WTC11 (cell line): ENCODE measurements around the gene POLD3. TPM values are rescaled to one million over a fixed set of nuclear protein-coding genes. Genes with fewer than 3 reads are reported as not detected.

Experiments
- ATAC-seq: fragments of 200-7000 bp; cut with Tn5 transposase; 2 replicates; pipeline ENCODE4 v1.10.0; 2021; ENCODE audit warnings: mild to moderate bottlenecking, moderate library complexity
- CTCF ChIA-PET: fragments of 300-600 bp; sonication (Branson Sonifier 250); formaldehyde crosslinking; loops from one replicate; lab custom pipeline; 2021; ENCODE audit warnings: antibody characterized with exemption; lab: Charles Lee
- POLR2A ChIA-PET: fragments of 350-600 bp; sonication (Branson Sonifier 250); formaldehyde crosslinking; loops from one replicate; lab custom pipeline; 2021; ENCODE audit warnings: antibody characterized with exemption; lab: Charles Lee
- DNase-seq: peaks from one replicate; pipeline ENCODE4 v3.0.0; 2021; ENCODE audit warnings: low spot score
- H3K27ac Mint-ChIP-seq: 2 replicates; pipeline ENCODE4 v1.8.0; 2021; ENCODE audit warnings: mixed read lengths
- H3K27me3 Mint-ChIP-seq: 2 replicates; pipeline ENCODE4 v1.8.0; 2021; ENCODE audit warnings: low read depth, mild to moderate bottlenecking, moderate library complexity, mixed read lengths
- H3K36me3 Mint-ChIP-seq: 2 replicates; pipeline ENCODE4 v1.8.0; 2021; ENCODE audit warnings: mixed read lengths
- H3K4me1 Mint-ChIP-seq: 2 replicates; pipeline ENCODE4 v1.8.0; 2022; ENCODE audit warnings: mixed read lengths
- H3K4me3 Mint-ChIP-seq: 2 replicates; pipeline ENCODE4 v1.8.0; 2021; ENCODE audit warnings: mild to moderate bottlenecking, moderate library complexity, mixed read lengths
- H3K9me3 Mint-ChIP-seq: 2 replicates; pipeline ENCODE4 v1.8.0; 2021; ENCODE audit warnings: mixed read lengths
- AR ChIP-seq: fragments of 250-450 bp; sonication (Bioruptor Pico); IDR thresholded peaks from 2 replicates; pipeline ENCODE4 v1.9.0; 2021; ENCODE audit warnings: mild to moderate bottlenecking
- ATF2 ChIP-seq: sonication (generic); formaldehyde crosslinking; IDR thresholded peaks from 2 replicates; pipeline ENCODE4 v1.8.1; 2022; ENCODE audit warnings: low read depth, missing genetic modification reagents, borderline replicate concordance
- CTCF ChIP-seq: fragments of 200-600 bp; IDR thresholded peaks from 2 replicates; pipeline ENCODE4 v1.8.0; 2022; ENCODE audit warnings: antibody characterized with exemption
- ESRRA ChIP-seq: sonication (generic); formaldehyde crosslinking; IDR thresholded peaks from 2 replicates; pipeline ENCODE4 v1.8.1; 2022; ENCODE audit warnings: mild to moderate bottlenecking, missing genetic modification reagents, borderline replicate concordance
- GTF2I ChIP-seq: fragments of 250-450 bp; sonication (Bioruptor Pico); conservative IDR thresholded peaks from 2 replicates; pipeline ENCODE4 v1.4.0; 2021; ENCODE audit warnings: mild to moderate bottlenecking
- NR1H2 ChIP-seq: sonication (generic); formaldehyde crosslinking; IDR thresholded peaks from 2 replicates; pipeline ENCODE4 v1.9.0; 2021; ENCODE audit warnings: mild to moderate bottlenecking, moderate library complexity, missing genetic modification reagents
- RELA ChIP-seq: sonication (generic); formaldehyde crosslinking; IDR thresholded peaks from 2 replicates; pipeline ENCODE4 v1.8.1; 2022; ENCODE audit warnings: missing genetic modification reagents, mild to moderate bottlenecking, borderline replicate concordance
- SMAD3 ChIP-seq: sonication (generic); formaldehyde crosslinking; IDR thresholded peaks from 2 replicates; pipeline ENCODE4 v1.8.0; 2022; ENCODE audit warnings: missing genetic modification reagents, mild to moderate bottlenecking, borderline replicate concordance
- SMAD4 ChIP-seq: sonication (generic); formaldehyde crosslinking; IDR thresholded peaks from 2 replicates; pipeline ENCODE4 v1.8.0; 2022; ENCODE audit warnings: mild to moderate bottlenecking, missing genetic modification reagents
- TP53 ChIP-seq: sonication (generic); formaldehyde crosslinking; IDR thresholded peaks from 2 replicates; pipeline ENCODE4 v1.8.1; 2023; ENCODE audit warnings: mild to moderate bottlenecking, missing genetic modification reagents
- USF2 ChIP-seq: sonication (generic); formaldehyde crosslinking; IDR thresholded peaks from 2 replicates; pipeline ENCODE4 v1.8.1; 2023; ENCODE audit warnings: mild to moderate bottlenecking, missing genetic modification reagents, moderate library complexity
- ZBTB21 ChIP-seq: sonication (generic); formaldehyde crosslinking; IDR thresholded peaks from 2 replicates; pipeline ENCODE4 v1.8.1; 2023; ENCODE audit warnings: mild to moderate bottlenecking, missing genetic modification reagents, borderline replicate concordance
- ZNF219 ChIP-seq: sonication (generic); formaldehyde crosslinking; IDR thresholded peaks from 2 replicates; pipeline ENCODE4 v1.8.0; 2023; ENCODE audit warnings: missing genetic modification reagents, mild to moderate bottlenecking, borderline replicate concordance
- ZNF232 ChIP-seq: sonication (generic); formaldehyde crosslinking; IDR thresholded peaks from 2 replicates; pipeline ENCODE4 v1.8.0; 2022; ENCODE audit warnings: mild to moderate bottlenecking, missing genetic modification reagents
- ZNF263 ChIP-seq: sonication (generic); formaldehyde crosslinking; IDR thresholded peaks from 2 replicates; pipeline ENCODE4 v1.8.1; 2022; ENCODE audit warnings: low read depth, mild to moderate bottlenecking, moderate library complexity, missing genetic modification reagents
- total RNA-seq: library from RNA; stranded (reverse); gene quantifications from 3 replicates; pipeline ENCODE4 v1.2.3, GENCODE V29; 2021
- TF ChIP-seq, protein P1 (sequence below): sonication (generic); formaldehyde crosslinking; IDR thresholded peaks from 2 replicates; pipeline ENCODE4 v1.8.1; 2023; ENCODE audit warnings: mild to moderate bottlenecking, moderate library complexity, missing genetic modification reagents
- TF ChIP-seq, protein P2 (sequence below): sonication (generic); formaldehyde crosslinking; conservative IDR thresholded peaks from 2 replicates; pipeline ENCODE4 v1.8.1; 2023; ENCODE audit warnings: mild to moderate bottlenecking, low read depth, missing genetic modification reagents, moderate library complexity

The POLD3 gene
- total RNA-seq, 1 experiment from 2014 or later, result 24.1 TPM

DNA sequence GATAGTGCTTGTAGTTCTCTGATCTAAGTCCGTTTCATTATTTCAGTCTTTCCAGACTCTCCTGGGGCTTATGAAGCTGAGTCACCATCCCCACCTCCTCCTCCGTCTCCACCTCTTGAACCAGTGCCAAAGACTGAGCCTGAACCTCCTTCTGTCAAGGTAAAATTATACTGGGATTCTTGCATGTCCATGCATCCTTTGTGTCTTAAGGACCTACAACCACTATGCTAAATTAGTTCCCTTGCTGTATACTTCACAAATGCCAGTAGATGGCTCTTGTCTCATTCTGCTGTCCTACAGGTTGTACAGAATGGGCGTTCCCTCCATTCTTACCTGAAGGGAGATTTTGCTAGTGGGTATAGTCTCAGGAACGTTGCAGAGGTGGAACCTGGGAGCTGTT, 42.2 kb downstream of the POLD3 start:
- Mint-ChIP-seq H3K36me3 (peaks cover 26% of the 10 kb centered on the region), H3K9me3 (no peaks in the 10 kb centered on the region), H3K27ac (no peak overlapping the region), H3K27me3 (no peaks in the 10 kb centered on the region), H3K4me3 (no peak overlapping the region), H3K4me1 (no peaks in the 10 kb centered on the region)
- ATAC-seq (peak; percentile 57), DNase-seq (no peak)
- CTCF ChIA-PET, result interaction anchor here (0.6 to 1.5 kb wide), 4 partner anchors 31 to 68 kb away, joined by 3 to 4 read pairs (median 4); no protein-coding TSS in a partner anchor
- POLR2A ChIA-PET, result no interaction called here
- TF ChIP-seq ZNF219 (CRISPR knock-in tag) (no peak), CTCF (no peak), ATF2 (no peak), SMAD4 (CRISPR knock-in tag) (no peak), RELA (no peak), USF2 (CRISPR knock-in tag) (no peak), ESRRA (no peak), GTF2I (CRISPR knock-in tag) (no peak), NR1H2 (CRISPR knock-in tag) (no peak), SMAD3 (no peak)
- TF ChIP-seq, protein P1, sequence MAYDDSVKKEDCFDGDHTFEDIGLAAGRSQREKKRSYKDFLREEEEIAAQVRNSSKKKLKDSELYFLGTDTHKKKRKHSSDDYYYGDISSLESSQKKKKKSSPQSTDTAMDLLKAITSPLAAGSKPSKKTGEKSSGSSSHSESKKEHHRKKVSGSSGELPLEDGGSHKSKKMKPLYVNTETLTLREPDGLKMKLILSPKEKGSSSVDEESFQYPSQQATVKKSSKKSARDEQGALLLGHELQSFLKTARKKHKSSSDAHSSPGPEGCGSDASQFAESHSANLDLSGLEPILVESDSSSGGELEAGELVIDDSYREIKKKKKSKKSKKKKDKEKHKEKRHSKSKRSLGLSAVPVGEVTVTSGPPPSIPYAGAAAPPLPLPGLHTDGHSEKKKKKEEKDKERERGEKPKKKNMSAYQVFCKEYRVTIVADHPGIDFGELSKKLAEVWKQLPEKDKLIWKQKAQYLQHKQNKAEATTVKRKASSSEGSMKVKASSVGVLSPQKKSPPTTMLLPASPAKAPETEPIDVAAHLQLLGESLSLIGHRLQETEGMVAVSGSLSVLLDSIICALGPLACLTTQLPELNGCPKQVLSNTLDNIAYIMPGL (CRISPR knock-in tag), result no peak
- TF ChIP-seq, protein P2, sequence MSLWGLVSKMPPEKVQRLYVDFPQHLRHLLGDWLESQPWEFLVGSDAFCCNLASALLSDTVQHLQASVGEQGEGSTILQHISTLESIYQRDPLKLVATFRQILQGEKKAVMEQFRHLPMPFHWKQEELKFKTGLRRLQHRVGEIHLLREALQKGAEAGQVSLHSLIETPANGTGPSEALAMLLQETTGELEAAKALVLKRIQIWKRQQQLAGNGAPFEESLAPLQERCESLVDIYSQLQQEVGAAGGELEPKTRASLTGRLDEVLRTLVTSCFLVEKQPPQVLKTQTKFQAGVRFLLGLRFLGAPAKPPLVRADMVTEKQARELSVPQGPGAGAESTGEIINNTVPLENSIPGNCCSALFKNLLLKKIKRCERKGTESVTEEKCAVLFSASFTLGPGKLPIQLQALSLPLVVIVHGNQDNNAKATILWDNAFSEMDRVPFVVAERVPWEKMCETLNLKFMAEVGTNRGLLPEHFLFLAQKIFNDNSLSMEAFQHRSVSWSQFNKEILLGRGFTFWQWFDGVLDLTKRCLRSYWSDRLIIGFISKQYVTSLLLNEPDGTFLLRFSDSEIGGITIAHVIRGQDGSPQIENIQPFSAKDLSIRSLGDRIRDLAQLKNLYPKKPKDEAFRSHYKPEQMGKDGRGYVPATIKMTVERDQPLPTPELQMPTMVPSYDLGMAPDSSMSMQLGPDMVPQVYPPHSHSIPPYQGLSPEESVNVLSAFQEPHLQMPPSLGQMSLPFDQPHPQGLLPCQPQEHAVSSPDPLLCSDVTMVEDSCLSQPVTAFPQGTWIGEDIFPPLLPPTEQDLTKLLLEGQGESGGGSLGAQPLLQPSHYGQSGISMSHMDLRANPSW, result no peak

DNA sequence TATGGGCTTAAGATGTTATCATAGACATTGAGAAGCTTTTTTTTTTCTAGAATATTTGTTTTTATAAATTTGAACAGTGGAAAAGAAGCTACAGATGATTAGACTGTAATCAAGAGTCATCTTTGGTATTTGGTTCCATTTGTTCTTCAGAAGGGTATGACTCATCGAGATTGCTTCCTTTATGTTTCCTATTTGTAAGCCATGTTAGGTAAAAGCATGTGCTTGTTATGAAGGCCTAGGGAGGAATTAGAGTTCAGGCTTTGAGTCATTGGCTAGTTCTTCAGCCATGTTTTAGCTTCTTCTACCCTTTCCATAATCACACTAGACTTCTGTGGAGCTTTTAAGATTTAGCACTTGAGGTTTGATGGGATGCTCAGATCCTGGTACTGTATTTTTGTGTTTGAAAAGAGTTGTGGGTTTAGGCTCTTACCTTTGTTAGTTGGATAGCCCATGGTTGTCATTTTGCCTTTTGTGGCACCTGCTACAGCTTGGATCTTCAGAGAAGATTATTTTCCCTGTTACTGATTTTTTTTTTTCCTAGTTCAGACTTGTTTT, 44.3 kb downstream of the POLD3 start:
- DNase-seq, result no peak
- CTCF ChIA-PET, result interaction anchor here (0.7 to 1.3 kb wide), 3 partner anchors 103 to 1451 kb away, joined by 3 to 4 read pairs (median 3); no protein-coding TSS in a partner anchor
- no peak overlapping the region for H3K27ac Mint-ChIP-seq
- no peaks in the 10 kb centered on the region for H3K4me1 Mint-ChIP-seq
- H3K36me3 Mint-ChIP-seq, result peaks cover 36% of the 10 kb centered on the region
- H3K27me3 Mint-ChIP-seq, result no peaks in the 10 kb centered on the region
- ATAC-seq, result no peak
- H3K4me3 Mint-ChIP-seq, result no peak overlapping the region
- TF ChIP-seq AR (CRISPR knock-in tag) (no peak), ZNF232 (no peak), ZBTB21 (CRISPR knock-in tag) (no peak), CTCF (no peak), TP53 (no peak), ZNF263 (no peak)
- TF ChIP-seq, protein P1 (CRISPR knock-in tag), result no peak
- no peaks in the 10 kb centered on the region for H3K9me3 Mint-ChIP-seq
- POLR2A ChIA-PET, result no interaction called here
